Measurements from ENCODE around the gene FOXK1. TPM values are rescaled to one million over a fixed set of nuclear protein-coding genes. Genes with fewer than 3 reads are reported as not detected.

FOXK1 gene
- total and polyA plus RNA-seq, 9 donors, result 5.8 to 43.9 (median 32.6) TPM

- no peak for DNase-seq
- Histone ChIP-seq H3K4me3 (no peak overlapping the region), H3K27me3 (no peaks in the 10 kb centered on the region), H3K4me1 (ENCODE audit: insufficient read depth) (peaks cover 11% of the 10 kb centered on the region), H3K36me3 (no peaks in the 10 kb centered on the region), H3K27ac (no peak overlapping the region), H3K9me3 (no peaks in the 10 kb centered on the region)
- intact Hi-C loops (cut with DNase I), result no loop called here
- TF ChIP-seq POLR2A (IDR thresholded peaks at IDR 0.05) (no peak), CTCF (IDR thresholded peaks at IDR 0.05) (no peak), EP300 (IDR thresholded peaks at IDR 0.05) (no peak)
- 70 to 83% (median 78%) methylated on average over 39 of the region's 39 CpGs for WGBS, 3 donors
These were observed 137.7 kb downstream of the FOXK1 start for GRCh38 chr7:4819560-4820404.

GRCh38 chr7:4820405-4820966, 138.4 kb downstream of the FOXK1 start:
- intact Hi-C loops (cut with DNase I), result no loop called here
- WGBS, 3 donors, result 61 to 78% (median 74%) methylated on average over 19 of the region's 19 CpGs
- DNase-seq, result peak in 1 of 5 donors; percentile 10
- no peaks in the 10 kb centered on the region for H3K36me3 ChIP-seq
- H3K4me1 ChIP-seq (ENCODE audit: insufficient read depth), result peaks cover 12% of the 10 kb centered on the region
- H3K9me3 ChIP-seq, result no peaks in the 10 kb centered on the region
- H3K27me3 ChIP-seq, result no peaks in the 10 kb centered on the region
- H3K4me3 ChIP-seq, result no peak overlapping the region
- H3K27ac ChIP-seq, result no peak overlapping the region
- TF ChIP-seq CTCF (IDR thresholded peaks at IDR 0.05) (no peak), POLR2A (IDR thresholded peaks at IDR 0.05) (no peak), EP300 (IDR thresholded peaks at IDR 0.05) (no peak)

Small RNA genes within 50 kb of the gene (microRNA-seq; reads per million reads assigned to microRNA genes)
- 0 reads per million in 3 donors for gene MIR4656

Small RNA genes within 50 kb of the gene (small RNA-seq; reads per million reads assigned to genes)
- gene MIR4656, result not detected
- gene RF00019, result not detected

Other genes with a start within 250 kb of the FOXK1 start
- 10 to 100 TPM; 16.3 to 37.3 (median 23.1) TPM for gene AP5Z1, start 93.3 kb downstream of the FOXK1 start, total RNA-seq
- 10 to 100 TPM in 1 of 2 donors, 1 to 10 TPM in 1; 2.4 to 26.4 TPM for gene AP5Z1, start 93.3 kb downstream of the FOXK1 start, polyA plus RNA-seq
- under 1 TPM in 6 of 7 donors, not detected in 1; under 0.01 to 0.36 (median 0.09) TPM for gene PAPOLB, start 179.7 kb downstream of the FOXK1 start, total RNA-seq
- gene PAPOLB, start 179.7 kb downstream of the FOXK1 start, polyA plus RNA-seq, result not detected
- gene RADIL, start 201.4 kb downstream of the FOXK1 start, total RNA-seq, result 1 to 10 TPM; 1.4 to 5.4 (median 2.4) TPM
- 1 to 10 TPM in 1 of 2 donors, under 1 TPM in 1; 0.98 to 2.8 TPM for gene RADIL, start 201.4 kb downstream of the FOXK1 start, polyA plus RNA-seq

Measured in ovary (tissue), 9 donors.